HFFc6 (cell line): Measurements from ENCODE around the gene ZNF808. TPM values are rescaled to one million over a fixed set of nuclear protein-coding genes. Genes with fewer than 3 reads are reported as not detected.
"Not testable (repeated sequence)": the region's sequence is repeated elsewhere in the genome, so short reads cannot be mapped to it uniquely, and the experiment has no call there.

Experiments used
- DNase-seq: peaks from one replicate; pipeline ENCODE4 v3.0.0-alpha.2; 2018
- H3K27ac Mint-ChIP-seq: 2 replicates; pipeline ENCODE4 v1.8.0; 2020; ENCODE audit warnings: mild to moderate bottlenecking, mixed read lengths
- H3K27me3 Mint-ChIP-seq: 2 replicates; pipeline ENCODE4 v1.8.0; 2021; ENCODE audit warnings: mild to moderate bottlenecking, moderate library complexity, mixed read lengths; ENCODE audit not compliant: insufficient read depth
- H3K36me3 Mint-ChIP-seq: 2 replicates; pipeline ENCODE4 v1.8.0; 2021; ENCODE audit warnings: low read depth, mixed read lengths
- H3K4me1 Mint-ChIP-seq: 2 replicates; pipeline ENCODE4 v1.8.0; 2020; ENCODE audit warnings: low read depth, mixed read lengths
- H3K4me3 Mint-ChIP-seq: 2 replicates; pipeline ENCODE4 v1.8.0; 2020; ENCODE audit warnings: mild to moderate bottlenecking, moderate library complexity, mixed read lengths
- H3K9me3 Mint-ChIP-seq: 2 replicates; pipeline ENCODE4 v1.8.0; 2020; ENCODE audit warnings: mild to moderate bottlenecking, mixed read lengths
- CTCF ChIP-seq: fragments of 200-600 bp; sonication (generic); IDR thresholded peaks from 2 replicates; pipeline ENCODE4 v1.5.0; 2021; ENCODE audit warnings: antibody characterized with exemption, mild to moderate bottlenecking
- total RNA-seq, 6 experiments: library from RNA; stranded (reverse); fragmentation: NEBNext Ultra II Directional; extraction: Animal tissue kit (Norgen Biotek cat#: 25700); gene quantifications; 2 replicates in 1 of 6; 3 replicates in 5 of 6; pipeline ENCODE4 v1.2.3, GENCODE V29; 2021

Gene ZNF808
- total RNA-seq, 6 experiments from 2014 or later: 14.7 to 17.6 (median 15.8) TPM

GRCh38 chr19:52533901-52534300 lies 6.4 kb downstream of the ZNF808 start:
- DNase-seq: no peak
- TF ChIP-seq CTCF: no peak
- Mint-ChIP-seq H3K4me3 (no peak overlapping the region), H3K36me3 (peaks cover 52% of the 10 kb centered on the region), H3K27ac (no peak overlapping the region; the same call in 1 of the 2 replicates), H3K4me1 (peaks cover 23% of the 10 kb centered on the region), H3K9me3 (no peaks in the 10 kb centered on the region; the same call in 1 of the 2 replicates), H3K27me3 (peaks cover 2% of the 10 kb centered on the region; the same call in 1 of the 2 replicates)

GRCh38 chr19:52535385-52535770 lies 7.9 kb downstream of the ZNF808 start:
- not testable (repeated sequence) for DNase-seq, H3K9me3 Mint-ChIP-seq, H3K27me3 Mint-ChIP-seq
- Mint-ChIP-seq H3K27ac (peak overlapping the region; percentile 78; the same call in 1 of the 2 replicates), H3K4me1 (peaks cover 23% of the 10 kb centered on the region), H3K36me3 (peaks cover 54% of the 10 kb centered on the region), H3K4me3 (peak overlapping the region; percentile 89)

GRCh38 chr19:52535771-52536447 lies 8.4 kb downstream of the ZNF808 start:
- DNase-seq: peak; percentile 78
- peaks cover 28% of the 10 kb centered on the region for H3K4me1 Mint-ChIP-seq
- TF ChIP-seq CTCF: peak; percentile 64
- peaks cover 59% of the 10 kb centered on the region for H3K36me3 Mint-ChIP-seq
- H3K4me3 Mint-ChIP-seq: peak overlapping the region; percentile 89
- peak overlapping the region; percentile 78 for H3K27ac Mint-ChIP-seq
- H3K27me3 Mint-ChIP-seq: peaks cover 2% of the 10 kb centered on the region; the same call in 1 of the 2 replicates
- peaks cover 10% of the 10 kb centered on the region for H3K9me3 Mint-ChIP-seq

GRCh38 chr19:52536448-52536800 lies 9.0 kb downstream of the ZNF808 start:
- peaks cover 2% of the 10 kb centered on the region; the same call in 1 of the 2 replicates for H3K27me3 Mint-ChIP-seq
- DNase-seq: no peak
- TF ChIP-seq CTCF: no peak
- peaks cover 15% of the 10 kb centered on the region for H3K9me3 Mint-ChIP-seq
- peak overlapping the region; percentile 89 for H3K4me3 Mint-ChIP-seq
- peaks cover 64% of the 10 kb centered on the region for H3K36me3 Mint-ChIP-seq
- H3K4me1 Mint-ChIP-seq: peaks cover 28% of the 10 kb centered on the region
- peak overlapping the region; percentile 78 for H3K27ac Mint-ChIP-seq

GRCh38 chr19:52538815-52539214 lies 11.3 kb downstream of the ZNF808 start:
- Mint-ChIP-seq H3K9me3 (peaks cover 33% of the 10 kb centered on the region), H3K36me3 (peaks cover 67% of the 10 kb centered on the region)

GRCh38 chr19:52541176-52541575 lies 13.7 kb downstream of the ZNF808 start:
- Mint-ChIP-seq H3K9me3 (peaks cover 40% of the 10 kb centered on the region), H3K4me1 (peaks cover 28% of the 10 kb centered on the region), H3K36me3 (peaks cover 72% of the 10 kb centered on the region)
- not testable (repeated sequence) for H3K27me3 Mint-ChIP-seq, H3K27ac Mint-ChIP-seq, H3K4me3 Mint-ChIP-seq, DNase-seq

More at GRCh38 chr19:52538815-52539214, 11.3 kb downstream of the ZNF808 start:
- peaks cover 40% of the 10 kb centered on the region for H3K4me1 Mint-ChIP-seq
- H3K27ac Mint-ChIP-seq, H3K4me3 Mint-ChIP-seq, H3K27me3 Mint-ChIP-seq, DNase-seq: not testable (repeated sequence)

GRCh38 chr19:52541608-52542007 lies 14.1 kb downstream of the ZNF808 start:
- Mint-ChIP-seq H3K9me3 (peaks cover 44% of the 10 kb centered on the region), H3K27me3 (peaks cover under 1% of the 10 kb centered on the region; the same call in 1 of the 2 replicates), H3K36me3 (peaks cover 73% of the 10 kb centered on the region), H3K4me3 (no peak overlapping the region), H3K4me1 (peaks cover 24% of the 10 kb centered on the region), H3K27ac (no peak overlapping the region)
- TF ChIP-seq CTCF: no peak
- DNase-seq: no peak

GRCh38 chr19:52542541-52542940 lies 15.1 kb downstream of the ZNF808 start:
- not testable (repeated sequence) for H3K4me3 Mint-ChIP-seq, DNase-seq, H3K27me3 Mint-ChIP-seq, H3K27ac Mint-ChIP-seq
- Mint-ChIP-seq H3K4me1 (peaks cover 20% of the 10 kb centered on the region; the same call in 1 of the 2 replicates), H3K36me3 (peaks cover 73% of the 10 kb centered on the region), H3K9me3 (peaks cover 52% of the 10 kb centered on the region)
